GM18870 (cell line): Measurements from ENCODE around the gene SVIL.
"Not testable (repeated sequence)": the region's sequence is repeated elsewhere in the genome, so short reads cannot be mapped to it uniquely, and the experiment has no call there.

Source experiments
- ATAC-seq: cut with Tn5 transposase; IDR thresholded peaks from one replicate; pipeline ENCODE4 v1.9.1; 2021; ENCODE audit warnings: moderate library complexity; ENCODE audit not compliant: unreplicated experiment

SVIL gene

GRCh38 chr10:29470355-29470705 lies 164.4 kb downstream of the SVIL start:
- ATAC-seq: no peak

GRCh38 chr10:29469481-29470354 lies 165.1 kb downstream of the SVIL start:
- no peak for ATAC-seq

DNA sequence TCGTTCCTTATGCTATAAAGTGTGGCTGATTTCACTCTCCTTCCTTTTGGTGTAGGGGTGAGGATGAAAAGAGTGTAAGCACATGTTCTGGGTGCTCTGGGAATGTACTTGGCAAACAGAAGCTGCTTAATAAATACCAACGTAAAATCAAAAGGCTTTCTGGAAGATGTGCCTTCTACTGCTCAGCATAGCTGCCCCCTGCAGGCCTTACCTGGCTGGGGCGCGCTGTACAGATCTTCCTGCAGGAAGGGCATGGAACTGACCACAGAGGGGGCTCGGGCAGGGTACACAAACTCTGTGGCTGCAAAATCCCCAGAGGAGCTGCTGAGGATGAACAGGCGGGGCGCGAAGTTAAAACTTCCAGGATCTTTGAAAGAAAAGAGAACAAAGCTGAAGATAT lies 169.4 kb downstream of the SVIL start:
- no peak for ATAC-seq

DNA sequence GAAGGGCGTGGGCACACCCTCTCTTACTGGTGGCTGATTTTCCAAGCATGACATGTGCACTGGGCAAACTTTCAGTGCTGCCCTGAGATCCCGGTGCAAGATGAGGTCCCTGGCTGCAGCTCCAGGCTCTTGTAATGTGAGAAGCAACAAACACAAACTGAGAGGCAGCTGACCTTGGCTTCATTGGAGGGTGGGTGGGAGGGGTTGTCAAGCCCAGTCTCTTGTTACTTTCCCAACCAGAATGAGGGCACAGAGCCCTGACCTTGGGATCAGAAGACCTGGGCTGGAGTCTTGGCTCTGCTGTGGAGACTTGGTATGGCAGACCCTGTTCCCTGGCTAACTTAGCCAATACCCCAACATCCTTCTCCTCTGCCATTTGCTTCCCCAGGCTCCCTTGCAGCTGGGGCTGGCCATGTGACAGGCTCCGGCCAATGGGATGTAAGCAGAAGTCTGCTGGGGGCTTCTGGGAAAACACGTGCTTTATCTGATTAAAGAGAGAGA lies 170.1 kb downstream of the SVIL start:
- not testable (repeated sequence) for ATAC-seq

DNA sequence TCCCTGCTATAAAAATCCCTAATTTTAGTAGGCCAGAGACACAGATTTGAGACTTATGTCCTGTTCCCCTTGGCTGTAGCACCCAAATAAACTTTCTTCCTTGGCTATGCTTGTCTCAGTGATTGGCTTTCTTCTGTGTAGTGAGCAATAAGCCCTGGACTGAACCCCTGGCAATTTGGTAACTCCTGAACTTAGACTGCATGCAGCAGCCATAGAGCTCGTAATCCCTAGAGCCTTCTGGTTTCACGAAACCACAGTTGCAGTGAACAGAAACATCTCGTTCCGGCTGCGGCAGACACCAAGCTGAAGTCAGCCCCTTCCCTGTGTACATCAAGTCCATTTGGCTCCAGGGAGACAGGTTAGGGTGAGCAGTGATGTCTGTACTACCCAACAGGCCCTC lies 173.7 kb downstream of the SVIL start:
- ATAC-seq: no peak

DNA sequence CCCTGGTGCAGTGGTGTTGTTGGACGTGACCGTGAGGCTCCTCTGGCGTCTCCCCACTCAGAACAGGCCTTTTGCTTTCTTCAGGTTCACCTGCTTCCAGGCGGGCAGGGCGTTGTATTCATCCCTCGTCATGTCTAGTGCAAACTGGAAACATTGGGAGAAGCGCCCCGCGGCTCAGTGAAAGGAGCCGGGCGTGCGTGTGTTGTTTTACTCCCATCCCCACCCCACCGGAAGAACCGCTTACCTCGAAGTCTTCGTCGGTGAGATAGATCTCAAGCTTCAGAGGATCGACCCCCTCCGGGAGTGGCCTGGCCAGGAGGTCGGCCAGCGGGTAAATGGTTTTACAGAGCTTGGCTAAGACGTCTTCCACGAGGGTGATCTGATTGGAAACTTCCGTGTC lies 176.6 kb downstream of the SVIL start:
- not testable (repeated sequence) for ATAC-seq

DNA sequence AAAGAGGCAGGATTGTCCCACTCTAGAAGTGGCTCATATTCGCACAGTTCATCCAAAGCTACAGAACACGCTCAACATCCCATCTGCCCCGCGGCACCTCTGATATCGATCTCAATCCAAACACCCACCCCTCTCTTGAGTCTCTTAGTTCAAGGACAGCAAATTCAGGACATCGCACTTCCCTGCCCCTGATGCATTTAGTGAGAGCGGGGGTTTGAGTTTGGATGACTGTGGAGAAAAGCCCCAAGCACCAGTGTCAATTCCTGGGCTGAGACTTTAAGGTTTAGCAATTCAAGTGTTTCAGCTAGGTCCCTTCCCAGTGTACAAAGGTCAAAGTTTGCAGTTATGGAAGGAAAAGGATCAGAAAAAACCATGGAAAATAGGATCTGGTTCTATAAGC lies 179.7 kb downstream of the SVIL start:
- no peak for ATAC-seq

GRCh38 chr10:29454250-29454649 lies 180.5 kb downstream of the SVIL start:
- ATAC-seq: no peak

GRCh38 chr10:29452546-29452945 lies 182.2 kb downstream of the SVIL start:
- ATAC-seq: no peak

- no peak for ATAC-seq
Observed at GRCh38 chr10:29451946-29452345, 182.8 kb downstream of the SVIL start.

GRCh38 chr10:29450405-29450804 lies 184.4 kb downstream of the SVIL start:
- ATAC-seq: no peak

- ATAC-seq: peak; percentile 60
Observed at GRCh38 chr10:29448756-29449592, 185.8 kb downstream of the SVIL start.

GRCh38 chr10:29448125-29448524 lies 186.6 kb downstream of the SVIL start:
- ATAC-seq: no peak

- ATAC-seq: no peak
Observed at GRCh38 chr10:29446327-29446726, 188.4 kb downstream of the SVIL start.

DNA sequence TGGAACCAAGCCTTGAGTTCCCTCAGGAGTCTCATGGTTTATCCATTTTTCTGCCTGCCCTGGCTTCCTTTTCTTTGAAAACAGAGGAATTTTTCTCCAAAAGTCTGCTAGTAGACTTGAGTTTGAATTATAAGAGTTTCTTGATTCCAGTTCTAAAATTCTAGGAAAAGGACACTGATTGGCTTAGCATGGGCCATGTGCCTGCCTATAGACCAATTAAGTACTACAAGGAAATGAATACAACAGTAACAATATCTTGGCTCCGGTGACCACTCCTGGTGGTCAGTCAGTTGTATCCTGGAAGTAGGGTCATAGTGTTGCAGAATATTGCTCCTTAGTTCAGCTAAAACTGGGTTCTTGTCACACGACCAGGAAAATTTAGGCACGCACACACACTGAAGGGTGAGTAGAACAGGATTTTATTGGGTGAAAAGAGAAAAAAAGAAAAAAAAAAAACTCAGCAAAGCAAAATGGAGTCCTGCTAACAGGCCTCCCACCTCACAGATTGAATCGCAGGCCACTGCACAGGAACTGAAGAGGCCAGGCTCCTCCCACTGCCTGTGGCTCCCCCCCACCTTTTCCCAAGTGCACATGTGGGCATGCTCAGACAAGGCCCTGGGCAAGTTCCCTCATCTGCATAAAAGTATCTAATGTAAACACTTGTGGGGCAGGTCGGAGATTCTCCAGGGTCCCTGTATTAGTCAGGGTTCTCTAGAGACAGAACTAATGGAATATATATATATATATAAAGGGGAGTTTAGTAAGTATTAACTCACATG lies 190.8 kb downstream of the SVIL start:
- no peak for ATAC-seq

DNA sequence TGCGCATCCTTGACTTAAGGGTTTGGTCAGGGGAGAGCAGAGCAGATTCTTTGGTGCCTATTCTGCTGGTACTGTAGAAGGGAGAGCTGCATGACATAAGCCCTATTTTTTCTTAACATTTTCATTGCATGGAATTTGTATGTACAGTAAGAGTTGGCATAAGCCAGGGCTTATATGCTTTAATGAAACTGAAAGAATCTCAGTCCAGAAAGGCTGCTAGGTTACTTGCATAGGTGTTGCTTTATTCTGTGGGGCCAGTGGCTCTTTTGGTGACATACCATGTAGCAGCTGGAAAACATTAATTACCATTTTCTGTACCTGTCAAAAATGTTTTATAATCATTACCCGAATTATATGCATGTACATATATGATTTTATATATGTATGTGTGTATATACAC lies 193.8 kb downstream of the SVIL start:
- ATAC-seq: no peak

DNA sequence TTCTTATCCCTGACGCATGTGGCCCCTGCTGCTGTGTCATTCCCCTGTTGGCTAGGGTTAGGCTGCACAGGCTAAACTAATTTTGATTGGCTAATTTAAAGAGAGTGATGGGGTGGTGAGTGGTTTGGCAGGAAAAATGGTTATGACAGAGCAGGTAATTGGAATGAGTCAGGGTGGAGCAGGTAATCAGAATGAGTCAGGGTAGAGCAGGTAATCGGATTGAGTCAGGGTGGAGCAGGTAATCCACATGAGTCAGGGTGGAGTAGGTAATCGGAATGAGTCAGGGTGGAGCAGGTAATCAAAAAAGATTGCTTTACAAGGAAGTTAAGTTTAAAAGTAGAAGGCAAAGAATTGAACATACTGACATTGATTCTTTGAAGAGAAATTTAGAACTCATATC lies 195.8 kb downstream of the SVIL start:
- ATAC-seq: not testable (repeated sequence)

- ATAC-seq: no peak
Observed at GRCh38 chr10:29438271-29438670, 196.5 kb downstream of the SVIL start.

DNA sequence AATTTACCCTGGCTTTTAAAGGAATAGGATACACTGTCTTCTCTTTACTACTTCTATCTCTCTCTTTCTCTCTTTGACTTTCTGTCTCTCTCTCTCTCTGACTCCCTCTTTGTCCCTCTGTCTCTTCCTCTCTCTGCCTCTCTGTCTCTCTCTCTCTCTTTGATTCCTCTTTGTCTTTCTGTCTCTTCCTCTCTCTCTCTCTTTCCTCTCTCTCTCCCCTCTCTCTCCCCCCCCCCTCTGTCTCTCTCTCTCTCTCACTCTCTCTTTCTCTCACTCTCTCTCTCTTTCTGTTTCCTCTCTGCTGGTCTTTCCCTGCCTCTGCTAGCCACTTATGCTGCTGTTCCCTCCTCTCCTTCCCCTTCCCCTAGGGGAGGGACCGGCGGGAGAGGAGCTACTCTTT lies 196.9 kb downstream of the SVIL start:
- no peak for ATAC-seq

- ATAC-seq: no peak
Observed at GRCh38 chr10:29435809-29436501, 198.8 kb downstream of the SVIL start.

DNA sequence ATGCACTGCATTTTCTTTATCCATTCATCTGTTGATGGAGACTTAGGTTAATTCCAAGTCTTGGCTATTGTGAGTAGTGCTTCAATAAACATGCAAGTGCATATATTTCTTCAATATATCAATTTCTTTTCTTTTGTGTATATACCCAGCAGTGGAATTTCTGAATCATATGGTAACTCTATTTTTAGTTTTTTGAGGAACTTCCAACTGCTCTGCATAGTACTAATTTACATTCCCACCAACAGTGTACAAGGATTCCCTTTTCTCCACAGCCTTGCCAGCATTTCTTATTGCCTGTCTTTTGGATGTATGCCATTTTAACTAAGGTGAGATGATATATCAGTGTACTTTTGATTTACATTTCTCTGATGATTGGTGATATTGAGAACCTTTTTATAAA lies 200.7 kb downstream of the SVIL start:
- ATAC-seq: no peak
